GM21576 (cell line): ENCODE measurements around the gene ZMYND10.
A peak's percentile ranks its signal among the peaks of the same experiment; 100 is the strongest.
"Not testable (repeated sequence)": the region's sequence is repeated elsewhere in the genome, so short reads cannot be mapped to it uniquely, and the experiment has no call there.

Experiments used
- ATAC-seq: cut with Tn5 transposase; IDR thresholded peaks from one replicate; pipeline ENCODE4 v1.9.1; 2021; ENCODE audit warnings: mild to moderate bottlenecking, moderate library complexity; ENCODE audit not compliant: unreplicated experiment

ZMYND10 gene

DNA sequence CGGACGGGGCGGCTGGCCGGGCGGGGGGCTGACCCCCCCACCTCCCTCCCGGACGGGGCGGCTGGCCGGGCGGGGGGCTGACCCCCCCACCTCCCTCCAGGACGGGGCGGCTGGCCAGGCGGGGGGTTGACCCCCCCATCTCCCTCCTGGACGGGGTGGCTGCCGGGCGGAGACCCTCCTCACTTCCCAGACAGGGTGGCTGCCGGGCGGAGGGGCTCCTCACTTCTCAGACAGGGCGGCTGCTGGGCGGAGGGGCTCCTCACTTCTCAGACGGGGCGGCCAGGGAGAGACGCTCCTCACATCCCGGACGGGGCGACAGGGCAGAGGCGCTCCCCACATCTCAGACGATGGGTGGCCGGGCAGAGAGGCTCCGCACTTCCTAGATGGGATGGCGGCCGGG lies 33.5 kb downstream of the ZMYND10 start:
- ATAC-seq = not testable (repeated sequence)

DNA sequence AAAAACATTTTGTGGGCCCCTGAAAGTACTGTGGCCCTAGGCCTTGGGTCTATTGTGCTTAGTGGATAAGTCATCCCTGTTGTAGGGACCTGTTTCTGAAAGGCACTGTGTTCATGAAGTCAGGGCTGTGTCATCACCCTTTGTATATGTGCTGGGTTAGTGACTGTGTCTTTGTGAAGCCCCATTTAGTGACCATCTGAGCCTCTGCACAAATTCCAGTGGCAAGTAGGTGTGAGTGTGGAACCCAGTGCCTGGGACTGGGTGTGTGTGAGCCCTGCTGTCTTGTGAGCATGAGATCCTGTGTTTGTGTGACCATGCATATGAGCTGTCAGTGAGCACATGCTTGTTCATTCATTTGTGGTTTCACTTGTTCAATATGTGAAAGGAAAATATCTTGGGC lies 40.9 kb downstream of the ZMYND10 start:
- ATAC-seq = no peak

DNA sequence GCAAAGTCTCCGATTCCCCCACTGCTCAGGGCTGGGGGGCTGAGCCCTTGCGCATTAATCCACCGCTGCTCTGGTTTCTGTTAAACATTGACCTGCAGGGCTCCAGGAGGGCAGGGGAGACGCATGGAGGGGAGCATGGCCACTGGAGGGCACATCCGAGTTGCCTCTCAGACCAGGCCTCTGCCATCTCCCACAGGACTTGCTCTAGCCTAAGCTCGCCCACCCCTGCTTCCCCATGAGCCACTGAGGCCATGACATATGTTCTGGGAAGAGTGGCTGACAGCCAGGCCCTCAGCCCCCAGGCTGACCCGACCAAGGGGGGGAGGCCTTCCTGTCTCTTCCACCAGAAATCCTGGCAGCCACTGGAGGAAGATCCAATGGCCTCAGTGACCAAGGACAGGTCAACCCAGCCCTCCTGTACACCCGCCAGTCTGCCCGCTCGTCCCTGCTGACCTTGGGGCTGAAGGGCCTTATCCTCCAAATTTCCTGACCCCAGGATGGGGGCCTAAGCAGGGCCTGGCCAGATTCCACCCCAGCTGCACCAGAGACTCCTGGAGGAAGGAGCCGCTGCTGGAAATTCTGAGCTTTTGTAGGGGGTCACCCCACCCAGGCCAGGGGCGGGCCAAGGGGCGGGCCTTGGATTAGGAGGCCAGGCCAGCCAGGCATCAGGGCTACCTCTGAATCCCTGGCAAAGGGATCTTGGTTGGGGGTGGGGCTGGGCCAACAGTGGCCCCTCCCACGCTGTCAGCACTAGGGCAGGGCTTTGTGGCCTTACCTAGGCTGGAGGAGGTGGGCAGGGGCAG lies 42.3 kb downstream of the ZMYND10 start, which contains the start of gene HYAL1:
Gene HYAL1, minus strand, starts transcription at position 562 of the 803 bp plus-strand sequence. CDS start 618 bp downstream, outside the sequence.
- ATAC-seq = no peak

DNA sequence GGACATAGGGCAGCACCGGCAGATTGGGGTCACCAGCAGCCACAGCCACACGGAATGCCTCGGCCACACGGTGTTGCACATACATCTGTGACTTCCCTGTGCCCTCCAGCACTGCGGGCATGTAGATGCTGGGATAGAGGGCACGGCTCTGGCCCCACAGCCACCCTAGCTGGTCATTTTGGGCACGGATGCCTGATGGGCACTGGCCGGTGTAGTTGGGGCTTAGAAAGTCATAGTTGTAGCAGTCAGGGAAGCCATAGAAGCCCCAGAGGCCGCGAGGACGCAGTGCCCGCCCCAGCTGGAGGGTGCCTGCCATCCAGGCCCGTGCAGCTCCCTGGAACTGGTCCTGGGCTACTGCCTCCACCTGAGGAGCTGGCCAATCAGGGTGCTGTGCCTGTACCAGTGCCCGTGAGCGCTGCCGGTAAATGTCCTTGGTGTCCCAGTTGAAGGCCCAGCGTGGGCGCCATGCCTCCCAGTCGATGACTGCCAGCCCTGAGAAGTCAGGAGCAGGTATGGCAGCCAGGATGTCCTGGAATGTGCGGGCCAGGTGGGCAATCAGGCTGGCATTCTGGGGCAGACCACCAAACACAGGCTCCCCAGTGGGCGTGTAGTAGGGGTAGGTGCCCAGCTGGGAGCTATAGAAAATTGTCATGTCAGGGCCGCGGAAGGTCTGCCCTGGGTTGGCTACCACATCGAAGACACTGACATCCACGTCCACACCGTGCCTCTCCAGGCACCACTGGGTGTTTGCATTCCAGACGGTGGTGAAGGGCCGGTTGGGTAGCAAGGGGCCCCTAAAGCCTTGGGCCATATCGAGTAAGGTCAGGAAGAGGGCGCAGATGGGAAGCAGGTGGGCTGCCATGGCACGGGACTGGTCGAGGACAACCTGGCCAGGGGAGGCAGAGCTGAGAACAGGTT lies 43.2 kb downstream of the ZMYND10 start:
- ATAC-seq = no peak

DNA sequence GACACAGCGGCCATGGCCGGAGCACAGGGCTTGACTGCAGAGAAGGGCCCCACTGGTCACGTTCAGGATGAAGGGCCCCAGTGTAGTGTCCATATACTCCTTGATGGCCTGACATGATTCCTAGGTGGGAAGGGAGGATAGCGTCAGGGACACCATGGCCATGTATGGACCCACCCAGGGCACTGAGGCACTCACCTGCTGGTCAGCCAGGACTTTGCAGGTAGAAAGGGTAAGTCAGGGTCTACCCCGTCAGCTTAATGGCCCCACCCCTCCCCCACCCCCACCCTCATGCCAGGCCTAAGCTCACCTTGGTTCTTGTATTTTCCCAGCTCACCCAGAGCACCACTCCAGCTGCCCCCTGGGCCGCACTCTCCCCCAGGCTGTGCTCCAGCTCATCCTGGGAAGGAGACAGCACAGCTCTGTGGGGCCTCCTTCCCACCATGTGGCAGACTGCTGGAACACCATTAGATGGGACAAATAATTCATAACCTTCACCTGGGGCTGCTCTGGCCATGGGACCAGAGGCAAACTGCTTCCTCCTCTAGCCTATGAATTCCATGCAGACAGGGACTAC lies 44.8 kb downstream of the ZMYND10 start:
- ATAC-seq = no peak

DNA sequence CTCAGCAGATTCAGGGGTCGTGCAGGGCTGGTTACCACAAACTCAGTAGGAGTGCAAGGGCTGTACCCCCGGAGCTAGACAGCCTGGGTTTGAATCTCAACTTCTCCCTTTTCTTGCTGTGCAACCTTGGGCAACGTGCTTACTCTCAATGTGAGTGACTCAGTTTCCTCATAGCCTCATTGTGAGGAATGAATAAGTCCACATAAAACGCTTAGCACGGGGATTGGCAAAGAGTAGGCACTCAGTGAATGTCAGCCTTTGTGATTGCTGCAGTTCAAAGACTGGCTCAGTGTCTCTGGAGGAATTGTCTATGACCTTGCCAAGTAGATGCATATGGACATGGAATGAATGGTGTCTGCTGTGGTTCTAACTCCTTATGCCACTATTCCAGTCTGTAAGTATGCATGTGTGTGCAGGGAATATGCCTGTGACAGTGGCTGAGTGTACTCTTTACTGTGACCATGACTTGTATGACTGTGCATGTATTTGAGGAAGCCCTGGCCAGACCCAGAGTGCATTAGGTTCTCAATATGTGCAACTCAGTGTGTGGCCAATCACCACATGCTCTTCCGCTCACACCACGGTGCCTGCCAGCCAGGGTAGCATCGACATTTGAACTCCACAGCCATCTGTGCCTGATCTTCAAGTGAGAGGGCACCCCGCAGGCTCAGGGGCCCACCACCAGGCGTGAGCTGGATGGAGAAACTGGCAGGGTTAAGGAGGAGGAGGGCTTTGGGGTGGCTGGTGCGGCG lies 45.4 kb downstream of the ZMYND10 start:
- no peak for ATAC-seq

DNA sequence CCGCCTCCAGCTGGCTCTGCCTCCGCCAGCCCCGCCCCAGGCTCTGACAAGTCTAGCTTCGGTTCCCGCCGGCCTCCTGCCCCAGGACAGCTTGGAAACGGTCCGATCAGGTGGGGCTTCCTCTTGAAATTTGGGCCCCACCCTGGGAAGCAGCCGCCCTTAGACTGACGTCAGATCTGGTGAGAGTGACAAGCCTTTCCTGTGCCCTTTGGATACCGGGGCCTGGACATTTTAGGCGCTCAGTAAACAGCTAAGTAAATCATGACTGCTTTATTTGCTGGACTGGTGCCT lies 45.9 kb downstream of the ZMYND10 start:
- ATAC-seq = no peak

DNA sequence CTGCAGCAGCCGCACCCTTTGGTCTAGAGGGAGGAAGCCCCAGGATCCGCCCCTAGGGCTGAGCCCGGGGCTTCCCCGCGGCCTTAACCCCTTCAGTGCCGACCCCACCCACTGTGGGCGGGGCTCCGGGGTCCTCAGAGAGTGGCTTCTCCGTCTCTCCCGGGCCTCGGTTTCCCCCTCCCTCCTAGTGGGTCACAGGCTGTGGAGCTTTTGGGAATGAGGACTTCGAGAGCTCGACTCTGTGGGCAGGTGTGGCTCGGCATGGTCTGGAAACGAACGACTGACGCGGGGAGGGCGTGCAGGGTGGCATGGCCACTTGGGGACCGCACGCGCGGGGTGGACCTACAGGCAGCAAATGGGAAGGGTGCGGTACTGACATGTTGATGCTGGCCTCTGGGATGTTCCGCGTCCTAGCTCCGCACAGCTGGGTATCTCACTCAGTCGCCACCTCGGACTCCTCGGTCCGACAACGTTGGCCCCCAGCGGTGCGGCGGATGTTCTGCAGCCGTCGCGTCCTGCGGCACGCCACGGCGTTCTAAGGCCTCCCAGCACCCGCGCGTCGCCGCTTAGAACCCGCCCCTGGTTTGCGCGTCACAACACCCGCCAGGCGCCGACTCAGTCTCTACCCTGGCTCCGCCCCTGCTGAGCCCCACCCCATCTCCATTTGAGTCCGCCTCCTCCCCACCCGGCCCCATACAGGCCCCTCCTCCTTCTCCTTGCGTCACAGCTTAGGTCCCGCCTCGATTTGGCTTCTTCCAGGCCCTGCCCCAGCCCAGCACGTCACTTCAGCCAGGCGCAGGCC lies 46.5 kb downstream of the ZMYND10 start, which contains the start of the genes HYAL3 and NAA80:
Gene HYAL3, minus strand, starts transcription at position 570 of the 802 bp plus-strand sequence. CDS start 3,803 bp downstream, outside the sequence.
Gene NAA80, minus strand, starts transcription at position 570 of the 802 bp plus-strand sequence. CDS start 1,942 bp downstream, outside the sequence.
- ATAC-seq = peak; percentile 81

DNA sequence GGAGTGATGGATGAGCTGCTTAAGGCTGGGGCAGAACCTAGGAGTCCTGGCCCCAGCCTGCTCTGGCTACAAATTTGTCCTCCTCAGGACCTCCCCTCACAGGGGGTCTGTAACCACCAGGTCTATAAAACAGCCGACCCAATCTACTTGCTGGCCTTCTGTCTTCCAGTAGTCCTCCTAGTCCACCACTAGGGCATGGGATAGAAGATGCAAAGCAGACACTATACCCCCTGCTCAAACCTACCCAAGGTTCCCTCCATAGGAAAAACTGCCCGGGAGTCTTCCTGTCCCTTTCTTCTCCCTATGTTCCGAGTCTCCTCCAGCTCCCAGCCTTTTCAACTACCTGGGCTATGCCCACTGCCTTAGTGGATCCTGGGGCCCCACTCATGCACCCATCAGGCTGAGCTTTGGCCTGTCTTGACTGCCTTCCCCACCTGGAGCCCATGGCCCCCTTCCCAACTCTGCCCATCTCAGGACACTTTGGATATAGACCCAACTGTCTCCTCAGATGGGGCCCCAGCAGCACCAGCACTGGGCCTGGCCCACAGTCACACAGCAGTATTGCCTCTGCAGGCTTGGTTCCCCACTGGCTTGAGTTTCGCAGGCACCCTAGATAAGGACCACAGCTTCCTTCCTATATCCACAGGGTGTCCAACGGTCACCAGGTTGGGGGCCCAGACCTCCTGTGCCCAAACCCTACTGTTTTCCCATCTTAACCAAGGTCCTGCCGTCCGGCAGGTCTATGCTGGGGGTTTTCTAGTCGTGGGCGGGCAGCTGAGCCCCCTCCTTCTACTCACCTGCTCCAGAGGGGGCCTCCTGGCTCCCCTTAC lies 47.4 kb downstream of the ZMYND10 start:
- ATAC-seq = no peak

DNA sequence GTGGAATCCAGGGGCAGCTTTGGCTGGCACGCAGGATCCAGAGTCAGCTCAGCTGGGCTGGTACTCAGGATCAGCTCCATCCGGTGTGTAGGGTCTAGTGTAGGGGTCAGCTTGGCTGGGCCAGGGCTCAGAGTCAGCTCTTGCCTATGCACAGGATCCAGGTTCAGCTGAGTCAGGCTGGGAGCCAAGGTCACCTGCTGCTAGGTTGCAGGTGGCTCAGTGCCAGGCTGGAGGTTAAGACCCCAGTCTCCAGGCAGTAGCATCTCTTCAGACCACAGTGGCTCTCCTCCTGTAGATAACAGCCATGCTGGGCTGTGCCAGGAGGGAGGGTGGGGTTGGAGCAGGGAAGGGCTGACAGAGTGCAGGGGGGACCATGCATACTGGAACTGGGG lies 48.2 kb downstream of the ZMYND10 start:
- no peak for ATAC-seq

DNA sequence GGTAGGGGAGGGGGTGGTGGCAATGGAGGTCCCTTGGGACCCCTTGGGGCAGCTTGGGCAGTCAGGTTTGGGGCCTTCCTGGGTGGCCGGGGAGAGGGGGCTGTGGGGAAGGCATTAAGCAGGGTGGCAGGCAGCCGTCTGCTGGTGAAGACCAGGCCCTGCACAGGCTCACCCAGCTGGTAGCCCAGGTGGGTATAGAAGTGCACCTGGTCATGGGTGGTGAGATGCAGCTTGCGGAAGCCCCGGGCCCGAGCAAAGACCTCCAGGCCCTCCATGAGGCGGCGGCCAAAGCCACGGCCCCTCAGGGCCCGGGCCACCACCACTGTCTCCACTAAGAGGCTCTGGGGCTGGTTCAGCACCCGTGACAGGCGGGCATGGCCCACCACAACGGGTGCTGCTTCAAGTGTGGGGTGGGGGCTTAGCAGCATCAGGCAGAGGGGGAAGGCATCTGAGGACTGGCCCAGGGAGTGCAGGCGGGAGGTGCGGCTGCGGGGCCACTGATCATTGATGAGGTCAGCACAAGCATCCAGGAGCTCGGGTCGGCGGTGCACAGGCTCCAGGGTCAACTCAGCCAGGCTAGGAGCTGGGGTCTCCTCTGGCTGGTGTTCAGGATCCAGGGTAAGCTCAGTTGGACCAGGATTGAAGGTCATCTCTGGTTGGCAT lies 48.7 kb downstream of the ZMYND10 start:
- ATAC-seq = no peak

DNA sequence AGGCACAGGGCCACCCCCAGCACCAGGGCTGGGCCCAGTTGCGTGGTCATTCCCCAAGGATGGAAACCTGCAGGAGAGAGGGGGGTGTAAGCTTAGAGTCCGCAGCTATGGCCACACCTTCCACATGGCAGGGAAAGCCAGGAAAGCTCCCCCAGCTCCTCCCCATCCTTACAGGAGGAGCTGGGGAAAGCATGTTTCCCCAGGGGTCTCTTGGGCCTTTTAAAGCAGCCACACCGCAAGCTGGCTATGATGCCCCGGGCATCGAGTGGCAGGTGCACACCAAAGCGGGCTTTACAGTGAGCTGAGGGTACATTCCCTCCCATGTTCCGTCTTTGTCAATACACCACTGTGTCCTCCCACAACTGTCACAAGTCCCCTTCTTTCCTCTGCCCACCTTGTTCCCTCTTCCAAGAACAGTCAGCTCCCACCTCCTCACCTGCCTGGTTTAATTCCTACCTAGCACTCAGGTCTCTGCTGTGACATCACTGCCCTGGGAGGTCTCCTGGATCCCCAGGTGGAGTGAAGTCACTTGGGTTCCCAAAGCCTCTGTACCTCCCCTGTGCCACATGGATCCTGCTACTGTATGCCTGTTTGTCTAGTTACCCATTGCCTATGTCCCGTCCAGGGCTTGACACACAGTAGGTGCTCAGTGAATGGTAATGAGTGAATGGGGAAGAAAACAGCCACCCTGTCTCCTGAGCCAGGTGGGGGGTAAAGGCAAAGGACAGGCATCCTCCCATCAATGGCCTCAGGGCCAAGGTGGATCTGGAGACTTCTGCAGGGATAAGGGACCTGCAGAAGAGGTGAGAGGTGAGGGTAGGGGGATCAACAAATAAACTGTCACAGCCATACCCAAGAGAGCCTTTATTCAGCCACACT lies 49.7 kb downstream of the ZMYND10 start:
- no peak for ATAC-seq

DNA sequence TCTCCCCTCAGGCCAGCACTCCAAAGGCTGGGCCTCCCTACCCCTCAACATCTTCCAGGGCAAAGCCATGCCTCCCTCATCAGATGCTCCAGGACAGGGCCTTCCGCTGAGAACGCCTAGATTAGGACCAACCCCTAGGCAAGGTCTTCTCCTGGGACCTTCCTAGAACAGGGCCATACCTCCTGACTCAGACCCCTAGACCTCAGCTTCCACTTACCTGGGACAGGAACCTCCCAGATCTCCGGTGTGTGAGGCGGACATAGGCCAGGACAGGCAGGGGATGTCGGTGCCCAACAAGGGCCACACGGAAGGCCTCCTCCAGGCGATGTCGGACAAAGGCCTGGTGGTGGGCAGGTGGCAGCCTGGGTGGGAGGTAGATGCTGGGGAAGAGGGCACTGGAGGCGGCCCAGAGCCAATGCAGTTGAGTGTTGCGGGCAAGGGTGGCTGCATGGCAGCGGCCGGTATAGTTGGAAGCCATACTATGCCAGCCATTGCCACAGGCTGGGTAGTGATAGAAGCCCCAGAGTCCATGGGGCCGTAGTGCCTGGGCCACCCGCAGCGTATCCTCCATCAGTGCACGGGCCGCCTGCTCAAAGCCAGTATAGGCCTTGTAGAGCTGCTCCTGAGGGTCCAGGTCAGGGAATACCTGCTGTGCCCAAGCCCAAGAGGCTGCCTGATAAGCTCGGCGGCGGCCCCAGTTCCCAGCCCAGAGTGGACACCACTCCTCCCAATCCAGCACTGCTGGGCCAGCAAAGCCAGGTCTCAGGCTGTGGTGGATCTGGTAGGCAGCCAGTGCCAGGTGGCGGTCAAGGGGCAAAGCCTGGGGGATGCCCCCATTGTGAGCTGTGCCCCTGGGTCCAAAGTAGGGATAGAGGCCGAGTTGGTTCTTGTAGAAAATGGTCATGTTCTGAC lies 50.8 kb downstream of the ZMYND10 start:
- no peak for ATAC-seq

DNA sequence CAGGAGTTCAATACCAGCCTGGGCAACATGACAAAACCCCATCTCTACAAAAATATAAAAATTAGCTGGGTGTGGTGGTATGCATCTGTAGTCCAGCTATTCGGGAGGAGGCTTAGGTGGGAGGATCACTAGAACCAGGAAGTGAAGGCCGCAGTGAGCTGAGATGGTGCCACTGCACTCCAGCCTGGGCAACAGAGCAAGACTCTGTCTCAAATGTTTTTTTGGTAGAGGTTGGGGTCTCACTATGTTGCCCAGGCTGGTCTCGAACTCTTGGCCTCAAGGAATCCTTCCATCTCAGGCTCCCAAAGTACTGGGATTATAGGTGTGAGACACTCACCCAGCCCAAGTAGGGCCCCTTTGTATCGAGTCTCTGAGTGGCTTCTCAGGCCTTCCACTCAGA lies 51.4 kb downstream of the ZMYND10 start:
- no peak for ATAC-seq

DNA sequence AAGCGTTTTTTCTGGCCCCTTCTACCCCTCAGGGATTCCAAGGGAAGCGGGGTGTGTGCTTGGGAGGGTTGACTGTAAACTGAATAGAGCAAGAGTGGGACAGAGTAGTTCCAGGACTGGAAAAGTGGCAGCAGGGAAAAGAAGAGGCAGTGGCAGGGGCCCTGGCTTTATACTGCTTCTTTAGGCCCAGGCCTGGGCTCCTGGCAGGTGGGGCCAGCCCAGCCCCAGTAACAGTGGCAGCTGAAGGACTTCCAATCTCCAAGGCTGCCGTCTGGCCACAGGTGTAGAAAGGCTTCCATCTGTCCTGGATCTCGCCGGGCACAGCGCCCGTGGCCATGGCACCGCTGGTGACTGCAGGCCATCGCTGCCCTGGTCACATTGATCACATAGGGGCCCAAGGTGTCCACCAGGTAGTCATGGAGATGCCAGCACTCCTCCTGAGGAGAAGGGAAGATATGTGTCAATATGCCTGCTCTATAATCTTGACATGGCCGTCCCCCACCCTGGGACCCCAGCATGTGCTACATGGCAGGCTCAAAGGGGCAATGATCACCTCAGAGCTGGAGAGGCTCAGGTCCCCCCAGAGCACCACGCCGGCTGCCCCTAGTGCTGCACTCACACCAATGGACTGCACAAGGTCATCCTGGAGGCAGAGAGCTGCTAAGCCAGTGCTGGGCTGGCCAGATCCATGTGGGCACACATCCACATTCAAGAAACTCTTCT lies 52.3 kb downstream of the ZMYND10 start:
- ATAC-seq = no peak
